GM23248 (cell line): ENCODE results near the gene IRAK1. TPM values are rescaled to one million over a fixed set of nuclear protein-coding genes. Genes with fewer than 3 reads are reported as not detected.
"Not testable (repeated sequence)": the region's sequence is repeated elsewhere in the genome, so short reads cannot be mapped to it uniquely, and the experiment has no call there.

Source experiments
- DNase-seq: peaks from one replicate; pipeline ENCODE4 v3.0.0-alpha.2; 2015
- H2AFZ ChIP-seq: fragments of 200-600 bp; sonication (generic); 2 replicates; pipeline ENCODE4 v1.6.1; 2016; ENCODE audit warnings: antibody characterized with exemption
- H3F3A ChIP-seq: fragments of 200-600 bp; sonication (generic); 2 replicates; pipeline ENCODE4 v1.6.1; 2016; ENCODE audit warnings: mild to moderate bottlenecking, antibody characterized with exemption, mixed run types; ENCODE audit not compliant: insufficient read depth
- H3K27ac ChIP-seq: fragments of 200-600 bp; sonication (generic); 2 replicates; pipeline ENCODE4 v1.5.1; 2016; ENCODE audit warnings: mild to moderate bottlenecking
- H3K27me3 ChIP-seq: fragments of 200-600 bp; sonication (generic); replicated peaks from 2 replicates; pipeline ENCODE4 v1.6.1; 2016; ENCODE audit warnings: mild to moderate bottlenecking; ENCODE audit not compliant: insufficient read depth
- H3K36me3 ChIP-seq: fragments of 200-600 bp; sonication (generic); 2 replicates; pipeline ENCODE4 v1.6.1; 2016; ENCODE audit warnings: low read depth, mild to moderate bottlenecking
- H3K4me1 ChIP-seq: fragments of 200-600 bp; sonication (generic); 2 replicates; pipeline ENCODE4 v1.6.1; 2016; ENCODE audit warnings: mild to moderate bottlenecking; ENCODE audit not compliant: insufficient read depth
- H3K4me2 ChIP-seq: fragments of 200-600 bp; sonication (generic); one replicate; pipeline ENCODE4 v1.6.1; 2016; ENCODE audit warnings: mild to moderate bottlenecking; ENCODE audit not compliant: unreplicated experiment
- H3K4me3 ChIP-seq: fragments of 200-600 bp; sonication (generic); 2 replicates; pipeline ENCODE4 v1.5.1; 2016; ENCODE audit warnings: mild to moderate bottlenecking
- H3K79me2 ChIP-seq: fragments of 200-600 bp; sonication (generic); 2 replicates; pipeline ENCODE4 v1.6.1; 2016; ENCODE audit warnings: mild to moderate bottlenecking; ENCODE audit not compliant: insufficient read depth
- H3K9ac ChIP-seq: fragments of 200-600 bp; sonication (generic); 2 replicates; pipeline ENCODE4 v1.6.1; 2016; ENCODE audit warnings: mild to moderate bottlenecking
- H3K9me2 ChIP-seq: fragments of 200-600 bp; sonication (generic); 2 replicates; pipeline ENCODE4 v1.6.1; 2016; ENCODE audit warnings: mixed run types, mild to moderate bottlenecking, moderate library complexity; ENCODE audit not compliant: insufficient read depth
- H3K9me3 ChIP-seq: fragments of 200-600 bp; sonication (generic); one replicate; pipeline ENCODE4 v1.6.1; 2017; ENCODE audit warnings: low read depth
- H4K20me1 ChIP-seq: fragments of 200-600 bp; sonication (generic); 2 replicates; pipeline ENCODE4 v1.6.0; 2016; ENCODE audit not compliant: insufficient read depth
- EZH2 ChIP-seq: fragments of 200-600 bp; sonication (generic); IDR thresholded peaks from 2 replicates; pipeline ENCODE4 v1.6.1; 2018; ENCODE audit warnings: antibody characterized with exemption, mild to moderate bottlenecking; ENCODE audit not compliant: insufficient read depth, poor library complexity, severe bottlenecking
- EZH2phosphoT487 ChIP-seq: fragments of 200-600 bp; sonication (generic); IDR thresholded peaks from 2 replicates; pipeline ENCODE4 v1.6.1; 2018; ENCODE audit warnings: antibody characterized with exemption, moderate library complexity, mild to moderate bottlenecking, low read depth; ENCODE audit not compliant: insufficient read depth
- WGBS, 2 experiments: methylation state at CpG; one replicate each; pipeline ENCODE4 v1.1.6; 2015 to 2017; ENCODE audit warnings: low lambda C conversion rate in 2 of 2, low coverage in 1 of 2; ENCODE audit errors: missing lambda C conversion rate in 2 of 2; 5-methylcytosine and 5-hydroxymethylcytosine counted together
- in situ Hi-C: fragments of 300-500 bp; cut with MboI; formaldehyde crosslinking; loops from 2 replicates; pipeline ENCODE4 v1.15.0; 2020
- polyA plus RNA-seq: library from polyadenylated mRNA; unstranded; fragments of >200 nt; fragmentation: Nextera tagmentation; extraction: Ambion mirVana; gene quantifications from 2 replicates; pipeline ENCODE4 v1.2.1, GENCODE V29; 2016
- total RNA-seq: library from RNA; depleted of rRNA; stranded (reverse); fragments of >200 nt; shearing (Covaris generic); gene quantifications from 2 replicates; pipeline ENCODE4 v1.2.3, GENCODE V29; 2014

IRAK1 gene
- total and polyA plus RNA-seq, 2 experiments from 2014 or later = 54.7 to 58.7 TPM

DNA sequence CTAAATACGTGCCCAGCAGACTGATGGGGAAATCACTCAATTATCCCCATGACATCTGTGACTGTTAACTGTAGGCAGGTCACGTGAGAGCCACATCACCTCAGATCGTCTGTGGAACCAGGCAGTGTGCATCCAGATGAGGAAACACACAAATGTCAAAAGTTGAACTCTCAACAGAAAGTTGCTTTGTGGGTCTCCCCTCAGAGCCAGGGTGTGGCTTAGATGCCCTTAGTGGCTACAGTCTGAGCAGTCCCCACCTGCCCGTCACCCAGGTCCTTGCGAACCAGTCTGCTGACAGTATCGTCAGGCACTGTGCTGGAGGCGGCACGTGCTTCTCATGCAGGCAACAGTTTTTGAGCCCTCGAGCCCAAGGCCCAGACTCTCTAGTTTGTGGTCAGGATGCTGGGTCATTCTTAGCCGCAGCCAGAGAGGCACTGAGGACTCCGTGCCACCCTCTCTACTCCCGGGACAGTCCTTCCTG lies 36.3 kb downstream of the IRAK1 start:
- Histone ChIP-seq H3K79me2 (no peaks in the 10 kb centered on the region), H3K27me3 (no peaks in the 10 kb centered on the region), H3F3A (no peaks in the 10 kb centered on the region), H3K4me2 (no peak overlapping the region), H3K36me3 (no peaks in the 10 kb centered on the region), H3K27ac (no peak overlapping the region), H2AFZ (no peak overlapping the region), H4K20me1 (no peaks in the 10 kb centered on the region), H3K9me2 (no peaks in the 10 kb centered on the region), H3K9me3 (no peaks in the 10 kb centered on the region), H3K4me1 (no peaks in the 10 kb centered on the region), H3K9ac (no peak overlapping the region), H3K4me3 (no peak overlapping the region)
- no peak for TF ChIP-seq EZH2phosphoT487
- in situ Hi-C loops = no loop called here
- no peak for DNase-seq
- WGBS, 2 experiments = 81 to 82% methylated on average over 8 to 12 of the region's 12 CpGs

DNA sequence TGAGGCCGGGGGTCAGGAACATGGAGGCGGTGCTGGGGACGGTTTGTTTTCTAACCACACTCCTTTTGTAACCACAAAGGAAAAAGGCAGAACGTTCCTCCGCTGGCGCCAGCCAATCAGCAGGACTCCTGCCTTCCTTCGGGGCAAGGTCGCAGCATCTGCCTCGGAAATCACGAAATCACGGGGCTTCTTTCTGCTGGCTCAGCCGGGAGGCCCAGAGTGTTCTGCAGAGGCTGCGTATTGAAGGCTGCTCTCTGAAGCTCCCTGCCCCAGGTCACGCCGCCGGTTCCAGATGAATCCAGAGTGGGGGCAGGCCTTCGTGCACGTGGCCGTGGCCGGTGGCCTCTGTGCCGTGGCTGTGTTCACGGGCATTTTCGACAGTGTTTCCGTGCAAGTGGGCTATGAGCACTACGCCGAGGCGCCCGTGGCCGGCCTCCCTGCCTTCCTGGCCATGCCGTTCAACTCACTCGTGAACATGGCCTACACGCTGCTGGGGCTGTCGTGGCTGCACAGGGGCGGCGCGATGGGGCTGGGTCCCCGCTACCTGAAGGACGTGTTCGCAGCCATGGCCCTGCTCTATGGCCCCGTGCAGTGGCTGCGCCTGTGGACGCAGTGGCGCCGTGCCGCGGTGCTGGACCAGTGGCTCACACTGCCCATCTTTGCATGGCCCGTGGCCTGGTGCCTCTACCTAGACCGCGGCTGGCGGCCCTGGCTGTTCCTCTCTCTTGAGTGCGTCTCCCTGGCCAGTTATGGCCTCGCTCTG lies 37.8 kb downstream of the IRAK1 start:
- in situ Hi-C loops = no loop called here
- Histone ChIP-seq H3K4me1 (no peaks in the 10 kb centered on the region), H3K27ac (no peak overlapping the region), H3K4me2 (no peak overlapping the region), H3K27me3 (no peaks in the 10 kb centered on the region), H3K4me3 (no peak overlapping the region), H4K20me1 (no peaks in the 10 kb centered on the region), H3K9me3 (no peaks in the 10 kb centered on the region), H3K36me3 (no peaks in the 10 kb centered on the region), H2AFZ (no peak overlapping the region), H3K9me2 (no peaks in the 10 kb centered on the region), H3F3A (no peaks in the 10 kb centered on the region), H3K79me2 (no peaks in the 10 kb centered on the region), H3K9ac (no peak overlapping the region)
- TF ChIP-seq EZH2 = no peak
- no peak for TF ChIP-seq EZH2phosphoT487
- WGBS, 2 experiments = 91 to 100% methylated on average over 6 to 39 of the region's 52 CpGs
- DNase-seq = no peak

DNA sequence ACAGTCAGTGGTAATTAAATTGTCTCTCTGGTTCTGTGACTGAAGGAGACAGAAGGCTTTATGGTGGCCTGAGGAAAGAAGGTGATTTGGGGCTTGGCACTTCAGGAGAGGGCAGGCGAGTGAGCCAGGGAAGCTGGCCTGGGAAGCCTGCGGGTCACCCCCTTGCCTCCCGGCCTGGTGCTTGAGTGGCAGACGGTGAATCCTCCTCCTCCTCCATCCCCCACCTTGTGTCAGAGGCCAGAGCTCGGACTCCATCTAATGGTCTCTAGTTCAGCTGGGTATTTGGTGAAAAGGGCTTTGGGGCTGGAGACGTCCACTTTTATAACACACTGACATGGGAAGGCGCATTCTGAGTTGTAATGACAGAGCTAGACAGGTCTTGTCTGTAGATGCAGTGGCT lies 38.5 kb downstream of the IRAK1 start:
- WGBS, 2 experiments = 89 to 93% methylated on average over 4 to 7 of the region's 7 CpGs
- Histone ChIP-seq H3K4me3 (no peak overlapping the region), H3K9me3 (no peaks in the 10 kb centered on the region)

DNA sequence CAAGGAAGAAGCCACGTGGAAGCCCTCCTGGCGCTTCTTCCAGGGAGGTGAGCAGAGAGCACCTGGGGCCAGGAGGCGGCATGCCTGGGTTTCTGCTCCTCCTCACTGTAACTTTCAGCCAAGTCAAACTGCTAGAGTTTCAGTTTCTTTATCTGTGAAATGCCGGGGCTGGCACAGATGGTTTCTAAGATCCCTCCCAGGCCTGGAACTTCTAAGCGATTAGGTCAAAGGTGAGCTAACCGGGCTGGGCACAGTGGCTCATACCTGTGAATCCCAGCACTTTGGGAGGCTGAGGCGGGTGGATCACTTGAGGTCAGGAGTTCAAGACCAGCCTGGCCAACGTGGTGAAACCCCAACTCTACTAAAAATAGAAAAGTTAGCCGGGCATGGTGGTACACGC lies 39.3 kb downstream of the IRAK1 start:
- H3K9me3 ChIP-seq, DNase-seq, H3K4me2 ChIP-seq, H4K20me1 ChIP-seq, H3K27ac ChIP-seq, H3K4me1 ChIP-seq, H2AFZ ChIP-seq, H3K27me3 ChIP-seq, H3K4me3 ChIP-seq, H3K9me2 ChIP-seq, H3K9ac ChIP-seq, H3F3A ChIP-seq, in situ Hi-C loops, H3K36me3 ChIP-seq: not testable (repeated sequence)
- WGBS, 2 experiments = 82 to 87% methylated on average over 8 of the region's 10 CpGs
- H3K79me2 ChIP-seq = peaks cover 13% of the 10 kb centered on the region; the same call in 1 of the 2 replicates

More for the DNA sequence above, 38.5 kb downstream of the IRAK1 start:
- Histone ChIP-seq H3K27ac (no peak overlapping the region), H3K4me1 (no peaks in the 10 kb centered on the region), H3F3A (no peaks in the 10 kb centered on the region), H3K9me2 (no peaks in the 10 kb centered on the region), H3K4me2 (no peak overlapping the region), H2AFZ (no peak overlapping the region), H3K9ac (no peak overlapping the region), H4K20me1 (no peaks in the 10 kb centered on the region), H3K36me3 (no peaks in the 10 kb centered on the region), H3K79me2 (peaks cover 7% of the 10 kb centered on the region; the same call in 1 of the 2 replicates), H3K27me3 (no peaks in the 10 kb centered on the region)
- TF ChIP-seq EZH2phosphoT487 (no peak), EZH2 (no peak)
- in situ Hi-C loops = no loop called here
- DNase-seq = no peak
